BJ (cell line): ENCODE measurements around the gene RGCC. TPM values are rescaled to one million over a fixed set of nuclear protein-coding genes. Genes with fewer than 3 reads are reported as not detected.

ENCODE experiments used
- CTCF ChIA-PET: fragments of 350-600 bp; formaldehyde crosslinking; extraction: SDS; loops from one replicate; lab custom pipeline; 2021; ENCODE audit warnings: antibody characterized with exemption, inconsistent platforms; lab: Yijun Ruan, JAX
- POLR2A ChIA-PET: fragments of 300-600 bp; sonication (Branson Sonifier 250); formaldehyde crosslinking; extraction: SDS; loops from one replicate; lab custom pipeline; 2021; ENCODE audit warnings: antibody characterized with exemption; lab: Charles Lee
- DNase-seq: peaks from one replicate; pipeline ENCODE4 v3.0.0-alpha.2; 2011; ENCODE audit warnings: low read depth
- H3K27me3 ChIP-seq: 2 replicates; pipeline ENCODE4 v1.6.0; 2011; ENCODE audit warnings: low read length; ENCODE audit not compliant: control insufficient read depth, insufficient read depth
- H3K36me3 ChIP-seq: 2 replicates; pipeline ENCODE4 v1.5.1; 2011; ENCODE audit warnings: low read length; ENCODE audit not compliant: control insufficient read depth, insufficient read depth
- H3K4me3 ChIP-seq: 2 replicates; pipeline ENCODE4 v1.5.1; 2011; ENCODE audit warnings: low read depth, mild to moderate bottlenecking, control low read depth, low read length
- polyA plus RNA-seq: library from polyadenylated mRNA; depleted of rRNA; stranded (reverse); fragments of >200 nt; gene quantifications from 2 replicates; pipeline ENCODE4 v1.2.3, GENCODE V29; 2011
- TF ChIP-seq, protein P1 (sequence below): IDR thresholded peaks from 2 replicates; pipeline ENCODE4 v1.5.1; 2011; ENCODE audit warnings: low read depth, mild to moderate bottlenecking, control low read depth, inconsistent platforms, low read length, moderate library complexity; ENCODE audit not compliant: insufficient read depth

Gene RGCC
- polyA plus RNA-seq, 1 experiment, result 5.7 TPM

DNA sequence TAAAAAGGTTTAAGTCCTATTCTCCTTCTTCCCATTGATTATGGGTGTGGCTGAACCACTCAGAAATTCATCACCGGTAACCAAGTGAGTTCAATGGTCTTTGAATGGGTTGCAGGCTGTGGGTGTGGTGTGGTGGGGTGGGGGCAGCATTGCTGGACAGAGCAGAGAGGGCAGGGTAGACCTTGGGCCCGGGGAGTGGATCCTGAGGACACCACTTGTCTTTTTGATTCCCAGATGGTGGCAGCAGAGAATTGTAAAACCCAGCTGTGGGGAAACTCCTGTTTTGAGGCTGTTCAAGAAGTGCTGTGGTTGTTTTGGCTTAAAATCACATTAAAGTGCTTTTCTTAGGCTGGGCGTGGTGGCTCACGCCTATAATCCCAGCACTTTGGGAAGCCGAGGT, 45.8 kb upstream of the RGCC start:
- H3K27me3 ChIP-seq, result no peaks in the 10 kb centered on the region
- DNase-seq, result peak; percentile 19
- no peak overlapping the region for H3K4me3 ChIP-seq
- H3K36me3 ChIP-seq, result no peaks in the 10 kb centered on the region
- ChIA-PET POLR2A (no interaction called here), CTCF (interaction anchor here (0.6 to 4.2 kb wide), 12 partner anchors 8 to 260 kb away, joined by 3 to 85 read pairs (median 4); no protein-coding TSS in a partner anchor)
- TF ChIP-seq, protein P1, sequence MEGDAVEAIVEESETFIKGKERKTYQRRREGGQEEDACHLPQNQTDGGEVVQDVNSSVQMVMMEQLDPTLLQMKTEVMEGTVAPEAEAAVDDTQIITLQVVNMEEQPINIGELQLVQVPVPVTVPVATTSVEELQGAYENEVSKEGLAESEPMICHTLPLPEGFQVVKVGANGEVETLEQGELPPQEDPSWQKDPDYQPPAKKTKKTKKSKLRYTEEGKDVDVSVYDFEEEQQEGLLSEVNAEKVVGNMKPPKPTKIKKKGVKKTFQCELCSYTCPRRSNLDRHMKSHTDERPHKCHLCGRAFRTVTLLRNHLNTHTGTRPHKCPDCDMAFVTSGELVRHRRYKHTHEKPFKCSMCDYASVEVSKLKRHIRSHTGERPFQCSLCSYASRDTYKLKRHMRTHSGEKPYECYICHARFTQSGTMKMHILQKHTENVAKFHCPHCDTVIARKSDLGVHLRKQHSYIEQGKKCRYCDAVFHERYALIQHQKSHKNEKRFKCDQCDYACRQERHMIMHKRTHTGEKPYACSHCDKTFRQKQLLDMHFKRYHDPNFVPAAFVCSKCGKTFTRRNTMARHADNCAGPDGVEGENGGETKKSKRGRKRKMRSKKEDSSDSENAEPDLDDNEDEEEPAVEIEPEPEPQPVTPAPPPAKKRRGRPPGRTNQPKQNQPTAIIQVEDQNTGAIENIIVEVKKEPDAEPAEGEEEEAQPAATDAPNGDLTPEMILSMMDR, result peak; percentile 49

DNA sequence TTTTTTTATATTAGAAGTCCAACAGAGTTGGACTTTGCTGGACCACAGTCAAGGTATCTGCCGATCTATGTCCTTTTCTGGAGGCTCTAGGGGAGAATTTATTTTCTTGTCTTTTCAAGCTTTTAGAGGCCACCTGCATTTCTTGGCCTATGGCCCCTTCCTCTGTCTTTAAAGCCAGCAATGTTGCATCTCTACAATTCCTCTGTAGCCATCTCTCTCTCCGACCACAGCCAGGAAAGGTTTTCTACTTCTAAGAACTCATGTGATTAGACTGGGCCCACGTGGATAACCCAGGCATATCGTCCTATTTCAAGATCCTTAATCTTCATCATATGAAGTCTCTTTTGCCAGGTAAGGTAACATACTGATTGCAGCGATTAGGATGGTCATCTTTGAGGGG, 43.5 kb upstream of the RGCC start:
- Histone ChIP-seq H3K27me3 (no peaks in the 10 kb centered on the region), H3K36me3 (no peaks in the 10 kb centered on the region), H3K4me3 (no peak overlapping the region)
- ChIA-PET POLR2A (no interaction called here), CTCF (interaction anchor here (0.9 to 2.0 kb wide), 2 partner anchors 239 to 254 kb away, joined by 3 to 11 read pairs; no protein-coding TSS in a partner anchor)
- DNase-seq, result no peak
- TF ChIP-seq, protein P1, result no peak

DNA sequence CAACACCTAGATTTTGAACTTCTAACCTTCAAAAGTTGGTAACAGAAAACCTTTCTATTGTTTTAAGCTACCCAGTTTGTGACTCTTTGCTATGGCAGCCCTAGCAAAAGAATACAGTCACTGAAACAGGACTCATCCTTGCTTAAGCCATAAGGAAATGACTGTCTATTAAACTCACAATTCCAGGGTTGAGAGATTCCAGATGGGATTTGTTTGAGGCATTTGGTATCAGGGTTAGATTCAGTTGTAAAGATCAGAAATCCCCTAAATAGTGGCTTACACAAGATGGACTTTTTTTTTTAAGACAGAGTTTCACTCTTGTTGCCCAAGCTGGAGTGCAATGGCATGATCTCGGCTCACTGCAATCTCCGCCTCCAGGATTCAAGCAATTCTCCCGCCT, 41.1 kb upstream of the RGCC start:
- CTCF ChIA-PET, result interaction anchor here (1.6 kb wide), 1 partner anchor 236 kb away, joined by 7 read pairs; no protein-coding TSS in a partner anchor
- Histone ChIP-seq H3K27me3 (peaks cover 2% of the 10 kb centered on the region; the same call in 1 of the 2 replicates), H3K36me3 (no peaks in the 10 kb centered on the region), H3K4me3 (no peak overlapping the region)
- TF ChIP-seq, protein P1, result no peak
- POLR2A ChIA-PET, result no interaction called here
- DNase-seq, result peak; percentile 21

DNA sequence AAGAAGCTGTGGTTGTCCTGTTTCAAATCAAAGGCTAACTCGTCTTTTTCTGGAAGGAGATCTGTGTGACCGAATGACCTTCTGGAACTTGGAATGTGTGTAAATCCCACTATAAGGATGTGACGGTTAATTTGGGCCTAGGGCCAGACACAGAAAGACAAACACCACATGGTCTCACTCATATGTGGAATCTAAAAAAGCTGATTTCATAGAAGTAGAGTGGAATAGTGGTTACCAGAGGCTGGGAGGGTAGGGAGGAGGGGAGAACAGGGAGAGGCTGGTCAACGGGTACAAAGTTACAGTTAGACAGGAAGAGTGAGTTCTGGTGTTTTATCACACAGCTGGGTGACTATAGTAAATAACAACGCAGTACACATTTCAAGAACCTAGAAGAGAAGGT, 39.3 kb upstream of the RGCC start:
- POLR2A ChIA-PET, result no interaction called here
- Histone ChIP-seq H3K4me3 (no peak overlapping the region), H3K27me3 (peaks cover 2% of the 10 kb centered on the region; the same call in 1 of the 2 replicates), H3K36me3 (no peaks in the 10 kb centered on the region)
- CTCF ChIA-PET, result interaction anchor here (0.6 to 1.0 kb wide), 2 partner anchors 103 to 235 kb away, joined by 3 read pairs; no protein-coding TSS in a partner anchor
- TF ChIP-seq, protein P1, result no peak
- peak; percentile 83 for DNase-seq

DNA sequence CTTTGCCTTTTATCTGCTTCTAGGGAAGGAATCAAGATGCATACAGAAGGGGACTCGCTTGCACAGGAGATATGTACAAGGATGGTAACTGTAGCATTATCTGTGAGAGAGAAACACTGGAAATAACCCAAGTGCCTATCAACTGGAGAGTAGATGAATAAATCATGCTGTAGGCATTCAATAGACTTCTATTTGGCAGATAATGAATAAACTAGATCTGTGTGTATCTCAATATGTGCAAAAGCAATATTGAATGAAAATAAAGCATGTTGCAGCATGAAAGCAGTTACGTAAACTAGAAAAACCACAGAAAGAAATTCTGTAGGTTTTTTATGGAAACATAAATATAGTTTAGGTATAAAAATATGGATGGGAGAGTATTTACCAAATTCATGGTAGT, 38.6 kb upstream of the RGCC start:
- Histone ChIP-seq H3K36me3 (no peaks in the 10 kb centered on the region), H3K27me3 (peaks cover 2% of the 10 kb centered on the region; the same call in 1 of the 2 replicates), H3K4me3 (no peak overlapping the region)
- POLR2A ChIA-PET, result no interaction called here
- DNase-seq, result no peak
- TF ChIP-seq, protein P1, result no peak
- CTCF ChIA-PET, result interaction anchor here (1.1 to 1.5 kb wide), 2 partner anchors 84 to 234 kb away, joined by 3 read pairs; no protein-coding TSS in a partner anchor
